ENCODE measurements around the gene ZMIZ1. TPM values are rescaled to one million over a fixed set of nuclear protein-coding genes. Genes with fewer than 3 reads are reported as not detected.

ZMIZ1 gene
- total RNA-seq, 1 donor from 2014 or later = 85.2 TPM

- DNase-seq (ENCODE audit: low spot score, unreplicated experiment) = no peak
- H3K9me3 Mint-ChIP-seq (ENCODE audit: low read depth) = no peaks in the 10 kb centered on the region
- peaks cover 4% of the 10 kb centered on the region for H3K36me3 Mint-ChIP-seq (ENCODE audit: insufficient read depth)
- TF ChIP-seq CTCF (IDR thresholded peaks at IDR 0.05; ENCODE audit: unreplicated experiment) = no peak
- H3K27ac Mint-ChIP-seq = no peak overlapping the region
- no peak overlapping the region for H3K4me3 Mint-ChIP-seq (ENCODE audit: low read depth)
- H3K4me1 Mint-ChIP-seq (ENCODE audit: low read depth) = peaks cover 17% of the 10 kb centered on the region
- no peaks in the 10 kb centered on the region for H3K27me3 Mint-ChIP-seq
Measured at GRCh38 chr10:79147306-79147705, 78.5 kb downstream of the ZMIZ1 start.

- H3K9me3 Mint-ChIP-seq (ENCODE audit: low read depth) = no peaks in the 10 kb centered on the region
- no peaks in the 10 kb centered on the region for H3K27me3 Mint-ChIP-seq
- H3K27ac Mint-ChIP-seq = peak overlapping the region; percentile 13
- DNase-seq (ENCODE audit: low spot score, unreplicated experiment) = no peak
- H3K4me3 Mint-ChIP-seq (ENCODE audit: low read depth) = no peak overlapping the region
- H3K4me1 Mint-ChIP-seq (ENCODE audit: low read depth) = peaks cover 16% of the 10 kb centered on the region
- H3K36me3 Mint-ChIP-seq (ENCODE audit: insufficient read depth) = peaks cover 4% of the 10 kb centered on the region
- no peak for TF ChIP-seq CTCF (IDR thresholded peaks at IDR 0.05; ENCODE audit: unreplicated experiment)
Measured at GRCh38 chr10:79147796-79148451, 79.2 kb downstream of the ZMIZ1 start.

- H3K27me3 Mint-ChIP-seq = no peaks in the 10 kb centered on the region
- H3K4me1 Mint-ChIP-seq (ENCODE audit: low read depth) = peaks cover 16% of the 10 kb centered on the region
- peaks cover 1% of the 10 kb centered on the region for H3K36me3 Mint-ChIP-seq (ENCODE audit: insufficient read depth)
- peak overlapping the region; percentile 13 for H3K27ac Mint-ChIP-seq
- TF ChIP-seq CTCF (IDR thresholded peaks at IDR 0.05; ENCODE audit: unreplicated experiment) = no peak
- no peaks in the 10 kb centered on the region for H3K9me3 Mint-ChIP-seq (ENCODE audit: low read depth)
- no peak for DNase-seq (ENCODE audit: low spot score, unreplicated experiment)
- H3K4me3 Mint-ChIP-seq (ENCODE audit: low read depth) = no peak overlapping the region
Measured at GRCh38 chr10:79148452-79149344, 79.9 kb downstream of the ZMIZ1 start.

- no peak overlapping the region for H3K27ac Mint-ChIP-seq
- no peaks in the 10 kb centered on the region for H3K27me3 Mint-ChIP-seq
- H3K36me3 Mint-ChIP-seq (ENCODE audit: insufficient read depth) = peaks cover 1% of the 10 kb centered on the region
- no peak overlapping the region for H3K4me3 Mint-ChIP-seq (ENCODE audit: low read depth)
- peaks cover 16% of the 10 kb centered on the region for H3K4me1 Mint-ChIP-seq (ENCODE audit: low read depth)
- no peak for DNase-seq (ENCODE audit: low spot score, unreplicated experiment)
- no peak for TF ChIP-seq CTCF (IDR thresholded peaks at IDR 0.05; ENCODE audit: unreplicated experiment)
- no peaks in the 10 kb centered on the region for H3K9me3 Mint-ChIP-seq (ENCODE audit: low read depth)
Measured at GRCh38 chr10:79149345-79149661, 80.5 kb downstream of the ZMIZ1 start.

GRCh38 chr10:79149662-79150443, 81.1 kb downstream of the ZMIZ1 start:
- H3K27ac Mint-ChIP-seq = peak overlapping the region; percentile 29
- no peaks in the 10 kb centered on the region for H3K27me3 Mint-ChIP-seq
- no peaks in the 10 kb centered on the region for H3K9me3 Mint-ChIP-seq (ENCODE audit: low read depth)
- no peak for DNase-seq (ENCODE audit: low spot score, unreplicated experiment)
- no peak overlapping the region for H3K4me3 Mint-ChIP-seq (ENCODE audit: low read depth)
- peaks cover 14% of the 10 kb centered on the region for H3K4me1 Mint-ChIP-seq (ENCODE audit: low read depth)
- no peak for TF ChIP-seq CTCF (IDR thresholded peaks at IDR 0.05; ENCODE audit: unreplicated experiment)
- H3K36me3 Mint-ChIP-seq (ENCODE audit: insufficient read depth) = peaks cover 1% of the 10 kb centered on the region
